Stimulated activated CD4-positive, alpha-beta T cell treated with anti-CD3 and anti-CD28 coated beads, Interleukin-12 subunit alpha, Interleukin-12 subunit beta, amount 100 ng/mL, for 24 hours (primary cell): ENCODE measurements around the gene SLC9A1.

Experiments used
- DNase-seq, 2 experiments: peaks; one replicate each; pipeline ENCODE4 v3.0.0-alpha.2; 2020; ENCODE audit warnings: low read depth in 2 of 2

Gene SLC9A1

GRCh38 chr1:27150641-27151040 lies 4.3 kb downstream of the SLC9A1 start:
- DNase-seq: no peak

DNA sequence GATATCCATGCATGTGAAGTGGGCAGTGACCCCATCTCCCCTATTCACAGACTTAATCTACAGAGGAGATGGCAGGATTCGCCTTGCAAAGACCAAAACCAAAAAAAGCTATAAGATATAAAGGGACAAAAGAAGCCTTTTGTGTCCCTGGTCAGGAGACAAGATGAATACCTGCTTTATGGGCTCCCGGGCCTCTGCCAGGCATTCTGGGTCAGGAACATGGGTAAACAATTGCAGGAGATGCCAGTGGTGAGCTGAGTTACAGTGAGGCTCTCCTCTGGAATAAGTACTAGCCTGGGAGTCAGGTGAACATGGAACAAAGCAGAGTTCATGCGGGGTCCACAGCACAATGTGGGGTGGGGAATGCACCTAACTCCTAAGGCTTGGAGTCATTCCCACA lies 4.7 kb downstream of the SLC9A1 start:
- DNase-seq: no peak

DNA sequence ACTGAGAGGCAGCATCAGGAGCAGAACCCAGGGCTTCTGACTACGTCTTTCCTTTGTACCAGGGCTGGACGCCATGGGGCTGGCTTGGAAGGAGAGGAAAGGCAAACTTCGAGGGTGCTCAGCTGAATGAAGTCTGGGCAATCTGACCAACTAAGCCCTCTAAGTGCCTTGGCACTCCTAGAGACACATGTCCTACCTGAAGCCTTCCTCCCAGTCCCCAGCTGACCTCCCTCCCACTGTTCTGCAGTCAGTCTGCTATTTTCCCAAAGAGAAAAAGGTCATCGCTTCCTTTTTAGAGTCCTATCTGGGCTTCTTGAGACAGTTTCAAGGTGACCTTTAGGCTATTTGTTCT lies 5.2 kb downstream of the SLC9A1 start:
- no peak for DNase-seq

GRCh38 chr1:27149084-27149761 lies 5.7 kb downstream of the SLC9A1 start:
- no peak for DNase-seq

DNA sequence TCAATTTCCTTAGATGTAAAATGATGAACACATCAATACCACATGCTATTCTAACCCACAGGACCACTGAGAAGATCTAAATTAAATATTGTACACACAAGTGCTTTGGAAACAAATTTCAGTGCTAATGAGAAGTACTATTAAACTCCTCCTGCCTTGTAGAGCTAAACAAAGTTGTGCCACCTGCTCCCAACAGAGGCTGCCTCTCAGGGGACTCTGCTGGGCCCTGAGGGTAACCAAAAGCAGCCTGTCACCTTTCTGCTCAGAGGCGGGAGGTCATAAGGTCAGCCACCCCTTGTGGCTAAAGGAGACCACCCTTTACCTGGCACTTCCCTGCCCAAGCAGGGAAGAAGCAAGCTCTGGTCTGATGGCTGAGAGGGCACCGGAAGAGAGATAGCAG lies 6.3 kb downstream of the SLC9A1 start:
- no peak for DNase-seq

DNA sequence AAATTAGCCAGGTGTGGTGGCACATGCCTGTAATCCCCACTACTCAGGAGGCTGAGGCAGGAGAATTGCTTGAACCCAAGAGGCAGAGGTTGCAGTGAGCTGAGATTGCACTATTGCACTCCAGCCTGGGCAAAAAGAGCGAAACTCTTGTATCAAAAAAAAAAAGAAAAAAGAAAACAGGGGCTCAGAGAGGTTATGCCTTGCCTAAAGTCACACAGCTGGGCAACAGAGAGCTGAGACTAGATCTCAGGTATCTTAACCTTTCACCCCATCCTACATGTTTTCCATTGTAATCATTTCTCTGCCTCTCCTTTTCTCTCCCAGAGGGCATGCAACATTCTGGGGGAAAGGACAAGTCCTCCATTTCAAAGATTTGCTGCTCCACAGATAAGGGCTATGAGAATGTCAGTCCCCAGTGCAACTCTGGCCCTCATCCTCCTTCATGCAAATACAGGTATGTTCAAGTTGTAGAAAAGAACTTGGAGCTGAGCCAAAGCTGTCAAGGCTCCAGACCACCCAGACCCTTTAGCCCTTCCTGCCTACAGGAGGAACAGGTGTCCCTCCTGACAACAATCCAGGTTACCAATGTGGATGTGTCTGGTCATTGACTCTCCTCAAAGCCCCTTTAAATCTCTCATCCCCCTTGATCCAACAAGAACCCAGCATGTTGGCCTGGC lies 6.9 kb downstream of the SLC9A1 start:
- DNase-seq: no peak

DNA sequence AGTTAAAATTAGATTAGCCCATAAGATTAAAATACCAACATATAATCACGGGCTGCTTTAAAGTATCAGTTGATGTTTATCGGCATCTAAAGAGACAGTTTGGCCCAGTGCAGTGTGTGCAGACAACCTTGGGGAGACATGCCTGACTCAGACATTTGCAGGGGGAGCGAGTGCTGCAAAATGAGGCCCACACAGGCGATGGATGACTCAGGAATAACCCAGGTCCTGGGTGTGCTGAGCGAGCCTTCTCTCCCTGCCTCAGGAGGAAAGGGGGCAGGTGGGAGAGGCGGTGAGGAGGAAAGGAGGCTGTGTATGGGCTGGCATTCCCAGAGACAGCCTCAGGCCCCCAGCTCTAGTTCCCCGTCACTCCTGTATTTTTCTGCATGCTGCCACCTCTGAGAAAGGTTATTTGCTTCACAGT lies 9.0 kb downstream of the SLC9A1 start:
- DNase-seq: no peak

- no peak for DNase-seq
Observed at GRCh38 chr1:27144920-27145661, 9.8 kb downstream of the SLC9A1 start.

GRCh38 chr1:27144049-27144748 lies 10.7 kb downstream of the SLC9A1 start:
- DNase-seq: no peak

DNA sequence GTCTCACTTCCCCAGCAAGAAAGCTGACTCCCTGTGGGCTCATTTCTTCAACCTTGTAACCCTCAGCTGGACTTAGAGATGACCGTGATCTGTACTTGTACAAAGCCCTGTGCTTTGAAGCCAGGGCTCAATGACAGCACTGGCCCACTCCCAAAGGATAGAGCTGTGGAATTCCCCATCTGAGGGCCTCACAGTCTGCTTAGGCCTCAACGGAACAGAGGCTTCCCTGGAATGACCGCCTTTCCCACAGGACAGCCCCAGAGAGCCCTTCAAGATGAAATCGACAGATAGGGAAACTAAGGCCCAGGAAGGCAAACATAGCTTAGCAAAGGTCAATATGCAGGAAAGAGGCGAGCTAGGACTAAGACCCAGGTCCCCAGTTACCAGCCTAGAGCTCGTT lies 11.5 kb downstream of the SLC9A1 start:
- DNase-seq: no peak

GRCh38 chr1:27142464-27142863 lies 12.5 kb downstream of the SLC9A1 start:
- DNase-seq: no peak

- DNase-seq: no peak
Observed at GRCh38 chr1:27141266-27142003, 13.5 kb downstream of the SLC9A1 start.

DNA sequence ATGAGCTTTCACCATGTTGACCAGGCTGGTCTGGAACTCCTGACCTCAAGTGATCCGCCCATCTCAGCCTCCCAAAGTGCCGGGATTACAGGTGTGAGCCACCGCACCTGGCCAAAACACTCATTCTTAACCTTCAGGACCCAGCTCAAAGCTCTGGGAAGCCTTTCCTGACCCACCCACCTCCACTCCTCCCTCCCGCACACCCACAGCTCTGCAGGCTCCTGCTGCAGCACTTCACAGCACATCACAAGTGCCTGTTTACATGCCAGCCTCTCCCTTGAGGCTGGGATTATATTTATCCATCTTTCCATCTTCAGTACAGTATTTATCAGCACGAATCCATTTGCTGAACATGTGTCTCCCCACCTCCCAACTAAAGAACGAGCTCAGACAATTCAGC lies 14.9 kb downstream of the SLC9A1 start:
- no peak for DNase-seq

DNA sequence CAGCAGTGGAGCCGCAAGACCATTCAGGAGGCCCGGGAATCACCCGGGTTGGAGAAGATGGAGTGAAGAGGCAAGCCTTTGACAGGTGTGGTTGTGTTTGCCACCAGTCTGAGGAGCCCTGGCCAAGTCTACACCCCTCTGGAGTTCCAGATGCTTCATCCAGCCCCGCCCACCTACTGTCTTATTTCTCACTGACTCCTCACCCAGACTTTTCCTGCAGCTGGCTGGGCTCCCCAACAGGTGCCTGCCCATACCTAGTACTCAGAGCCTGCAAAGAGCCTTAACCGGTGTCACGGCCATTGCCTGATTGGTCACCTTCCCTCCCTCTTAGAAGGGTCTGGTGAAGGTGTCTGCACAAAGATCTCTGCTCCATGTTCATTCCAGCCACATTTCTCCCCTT lies 16.0 kb downstream of the SLC9A1 start:
- DNase-seq: no peak

- no peak for DNase-seq
Observed at GRCh38 chr1:27138368-27138767, 16.6 kb downstream of the SLC9A1 start.

DNA sequence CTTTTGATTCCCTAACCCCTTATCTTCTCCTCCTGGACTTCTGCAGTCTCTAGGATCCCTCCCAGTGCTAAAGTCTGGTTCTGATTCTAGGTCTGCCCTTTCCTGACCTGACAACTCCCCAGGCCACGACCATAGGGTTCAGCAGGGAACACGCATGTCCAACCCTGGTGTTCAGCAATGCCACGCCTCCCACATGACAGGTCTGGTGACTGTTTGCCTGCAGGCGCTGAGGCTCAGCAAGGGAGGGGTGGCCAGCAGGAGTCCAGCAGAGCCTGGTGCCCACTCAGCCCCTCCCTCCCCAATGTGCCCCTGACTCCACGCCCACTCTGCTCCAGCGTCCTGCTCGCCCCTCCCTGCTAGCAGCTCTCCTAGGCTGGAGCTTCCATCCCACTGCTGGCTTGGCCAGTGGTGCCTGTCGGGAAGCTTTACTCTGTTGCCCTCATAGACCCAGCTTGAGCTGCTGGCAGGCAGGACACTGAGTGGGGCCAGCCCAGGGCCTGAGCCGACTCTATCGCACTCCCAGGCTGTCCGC lies 17.3 kb downstream of the SLC9A1 start:
- no peak for DNase-seq

- DNase-seq: peak; percentile 54 to 75
Observed at GRCh38 chr1:27136998-27137542, 17.9 kb downstream of the SLC9A1 start.

GRCh38 chr1:27136236-27136551 lies 18.7 kb downstream of the SLC9A1 start:
- DNase-seq: no peak

DNA sequence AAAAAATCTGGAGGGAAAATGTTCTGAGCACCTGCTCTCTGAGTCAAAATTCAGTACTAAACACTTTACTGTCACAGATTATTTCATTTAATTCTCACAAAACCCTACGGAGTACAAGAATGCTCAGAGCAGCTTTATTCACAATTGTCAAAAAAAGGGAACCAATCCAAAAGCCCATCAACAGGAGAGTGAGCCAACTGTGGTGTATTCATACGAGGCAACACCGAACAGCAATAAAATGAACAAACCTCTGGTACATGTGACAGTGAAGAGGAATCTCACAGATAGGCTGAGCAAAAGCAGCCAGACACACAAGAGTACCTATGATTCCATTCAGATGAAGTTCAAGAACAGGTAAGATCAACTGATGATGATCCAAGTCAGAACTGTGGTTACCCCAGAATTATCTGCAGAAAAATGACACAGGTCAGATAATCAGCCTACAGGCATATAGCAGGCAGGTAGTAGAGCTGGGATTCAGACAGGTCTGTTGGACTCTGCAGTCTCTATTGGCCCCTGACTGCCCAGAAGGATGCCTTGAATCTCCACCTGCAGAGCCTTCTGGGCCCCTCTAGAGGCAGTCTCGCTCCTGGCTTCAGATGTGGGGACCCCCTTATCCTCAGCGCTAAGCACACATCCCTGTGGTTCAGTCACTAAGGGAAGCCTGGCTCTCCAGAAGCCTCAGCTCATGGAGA lies 19.2 kb downstream of the SLC9A1 start:
- DNase-seq: no peak

DNA sequence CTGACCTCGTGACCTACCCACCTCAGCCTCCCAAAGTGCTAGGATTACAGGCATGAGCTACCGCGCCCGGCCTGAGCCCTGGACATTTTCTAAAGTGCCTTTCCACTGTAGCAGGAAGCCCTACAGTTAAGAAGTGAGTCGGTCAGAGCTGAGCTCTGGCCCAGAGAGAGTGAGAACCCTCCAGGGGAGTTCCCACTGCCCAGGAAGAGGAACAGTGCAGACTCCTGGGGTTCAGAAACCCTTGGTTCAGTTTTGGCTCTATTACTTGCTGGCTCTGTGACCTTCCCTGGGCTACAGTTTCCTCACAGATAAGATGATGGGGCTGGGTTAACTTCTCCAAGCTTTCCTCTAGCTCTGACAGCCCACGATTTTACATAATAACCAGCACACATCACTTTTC lies 20.9 kb downstream of the SLC9A1 start:
- DNase-seq: no peak

DNA sequence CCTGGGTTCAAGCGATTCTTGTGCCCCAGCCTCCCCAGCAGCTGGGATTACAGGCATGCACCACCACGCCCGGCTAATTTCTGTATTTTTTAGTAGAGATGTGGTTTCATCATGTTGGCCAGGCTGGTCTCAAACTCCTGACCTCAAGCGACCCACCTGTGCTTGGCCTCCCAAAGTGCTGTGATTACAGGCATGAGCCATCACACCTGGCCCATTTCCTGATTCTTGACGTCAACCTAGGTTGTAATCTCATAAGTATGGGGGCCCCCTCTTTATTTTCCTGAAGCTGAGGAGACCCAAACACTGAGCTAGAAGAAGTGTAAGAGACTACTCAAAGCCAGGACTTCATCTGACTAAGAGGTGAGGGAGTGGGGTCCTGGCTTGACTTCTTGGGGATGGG lies 21.8 kb downstream of the SLC9A1 start:
- no peak for DNase-seq
